Calu3 (cell line): ENCODE results near the gene TRAPPC3. TPM values are rescaled to one million over a fixed set of nuclear protein-coding genes. Genes with fewer than 3 reads are reported as not detected.

Experiments used
- BruUV-seq: library from RNA; stranded (reverse); fragments of 400-500 nt; replicated peaks from 2 replicates; lab custom pipeline; 2021; lab: Mats Ljungman, UMichigan
- CTCF ChIA-PET: fragments of 300-600 bp; sonication (Branson Sonifier 250); formaldehyde crosslinking; loops from one replicate; lab custom pipeline; 2022; ENCODE audit warnings: antibody characterized with exemption; lab: Charles Lee
- DNase-seq: peaks from one replicate; pipeline ENCODE4 v3.0.0; 2022
- H3K27ac Mint-ChIP-seq: one replicate; pipeline ENCODE4 v1.8.0; 2022; ENCODE audit warnings: mixed read lengths; ENCODE audit not compliant: unreplicated experiment
- H3K27me3 Mint-ChIP-seq: one replicate; pipeline ENCODE4 v1.8.0; 2022; ENCODE audit warnings: mixed read lengths; ENCODE audit not compliant: unreplicated experiment
- H3K36me3 Mint-ChIP-seq: one replicate; pipeline ENCODE4 v1.8.0; 2022; ENCODE audit warnings: mild to moderate bottlenecking, moderate library complexity, mixed read lengths; ENCODE audit not compliant: insufficient read depth, unreplicated experiment
- H3K4me1 Mint-ChIP-seq: one replicate; pipeline ENCODE4 v1.8.0; 2022; ENCODE audit warnings: mild to moderate bottlenecking, low read depth, mixed read lengths; ENCODE audit not compliant: unreplicated experiment
- H3K4me3 Mint-ChIP-seq: one replicate; pipeline ENCODE4 v1.8.0; 2022; ENCODE audit warnings: mild to moderate bottlenecking, low read depth, moderate library complexity, mixed read lengths; ENCODE audit not compliant: unreplicated experiment
- H3K9me3 Mint-ChIP-seq: one replicate; pipeline ENCODE4 v1.8.0; 2022; ENCODE audit warnings: low read depth, mixed read lengths; ENCODE audit not compliant: unreplicated experiment
- intact Hi-C: fragments of 100-400 bp; cut with micrococcal nuclease; formaldehyde crosslinking; loops from one replicate; pipeline ENCODE4 v1.10.0; 2022; ENCODE audit not compliant: unreplicated experiment
- total RNA-seq: library from RNA; stranded (reverse); gene quantifications from 2 replicates; pipeline ENCODE4 v1.2.3, GENCODE V29; 2022
- TF ChIP-seq, protein P1 (sequence below): fragments of 200-600 bp; IDR thresholded peaks from one replicate; pipeline ENCODE4 v1.8.0; 2022; ENCODE audit warnings: antibody characterized with exemption; ENCODE audit not compliant: unreplicated experiment

The TRAPPC3 gene
- total RNA-seq, 1 experiment from 2014 or later: 70.3 TPM

DNA sequence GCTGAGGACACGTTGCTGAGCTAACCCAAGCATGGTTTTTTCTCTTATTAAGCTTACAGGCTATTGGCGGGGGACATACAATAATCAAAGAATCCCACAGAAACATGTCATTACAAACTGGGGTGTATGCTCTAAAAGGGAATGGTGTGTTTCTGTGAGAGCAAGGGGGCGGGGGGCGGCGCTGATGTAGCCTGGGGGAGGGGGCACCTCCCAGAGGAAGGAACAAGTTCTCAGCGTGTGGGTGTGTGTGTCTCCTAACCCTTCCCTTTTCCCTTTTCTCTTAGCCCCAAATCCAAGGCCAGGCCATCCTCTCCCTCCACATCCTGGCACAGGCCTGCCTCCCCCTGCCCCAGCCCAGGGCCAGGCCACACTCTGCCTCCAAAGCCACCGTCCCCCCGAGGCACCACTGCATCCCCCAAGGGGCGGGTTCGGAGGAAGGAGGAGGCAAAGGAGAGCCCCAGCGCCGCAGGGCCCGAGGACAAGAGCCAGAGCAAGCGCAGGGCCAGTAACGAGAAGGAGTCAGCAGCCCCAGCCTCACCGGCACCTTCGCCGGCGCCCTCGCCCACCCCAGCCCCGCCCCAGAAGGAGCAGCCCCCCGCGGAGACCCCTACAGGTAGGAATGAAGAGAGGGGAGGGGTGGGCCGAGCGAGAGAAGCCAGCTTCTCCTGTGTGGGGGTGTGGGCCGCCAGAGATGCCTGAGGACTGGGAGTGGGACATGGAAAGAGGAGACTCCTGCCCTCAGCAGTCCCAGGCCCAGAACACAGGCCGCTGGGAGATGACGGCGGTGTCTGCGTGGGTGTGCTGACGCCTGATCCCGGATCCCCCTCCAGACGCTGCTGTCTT, 28.5 kb upstream of the TRAPPC3 start:
- H3K9me3 Mint-ChIP-seq: no peaks in the 10 kb centered on the region
- TF ChIP-seq, protein P1, sequence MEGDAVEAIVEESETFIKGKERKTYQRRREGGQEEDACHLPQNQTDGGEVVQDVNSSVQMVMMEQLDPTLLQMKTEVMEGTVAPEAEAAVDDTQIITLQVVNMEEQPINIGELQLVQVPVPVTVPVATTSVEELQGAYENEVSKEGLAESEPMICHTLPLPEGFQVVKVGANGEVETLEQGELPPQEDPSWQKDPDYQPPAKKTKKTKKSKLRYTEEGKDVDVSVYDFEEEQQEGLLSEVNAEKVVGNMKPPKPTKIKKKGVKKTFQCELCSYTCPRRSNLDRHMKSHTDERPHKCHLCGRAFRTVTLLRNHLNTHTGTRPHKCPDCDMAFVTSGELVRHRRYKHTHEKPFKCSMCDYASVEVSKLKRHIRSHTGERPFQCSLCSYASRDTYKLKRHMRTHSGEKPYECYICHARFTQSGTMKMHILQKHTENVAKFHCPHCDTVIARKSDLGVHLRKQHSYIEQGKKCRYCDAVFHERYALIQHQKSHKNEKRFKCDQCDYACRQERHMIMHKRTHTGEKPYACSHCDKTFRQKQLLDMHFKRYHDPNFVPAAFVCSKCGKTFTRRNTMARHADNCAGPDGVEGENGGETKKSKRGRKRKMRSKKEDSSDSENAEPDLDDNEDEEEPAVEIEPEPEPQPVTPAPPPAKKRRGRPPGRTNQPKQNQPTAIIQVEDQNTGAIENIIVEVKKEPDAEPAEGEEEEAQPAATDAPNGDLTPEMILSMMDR: no peak
- no peak overlapping the region for H3K27ac Mint-ChIP-seq
- intact Hi-C loops: no loop called here
- no peaks in the 10 kb centered on the region for H3K4me1 Mint-ChIP-seq
- H3K36me3 Mint-ChIP-seq: peaks cover 46% of the 10 kb centered on the region
- no peaks in the 10 kb centered on the region for H3K27me3 Mint-ChIP-seq
- DNase-seq: no peak
- H3K4me3 Mint-ChIP-seq: no peak overlapping the region
- CTCF ChIA-PET: interaction anchor here (0.6 to 0.7 kb wide), 3 partner anchors 15 to 83 kb away, joined by 3 to 4 read pairs (median 3); no protein-coding TSS in a partner anchor
- no TSS peak for BruUV-seq

DNA sequence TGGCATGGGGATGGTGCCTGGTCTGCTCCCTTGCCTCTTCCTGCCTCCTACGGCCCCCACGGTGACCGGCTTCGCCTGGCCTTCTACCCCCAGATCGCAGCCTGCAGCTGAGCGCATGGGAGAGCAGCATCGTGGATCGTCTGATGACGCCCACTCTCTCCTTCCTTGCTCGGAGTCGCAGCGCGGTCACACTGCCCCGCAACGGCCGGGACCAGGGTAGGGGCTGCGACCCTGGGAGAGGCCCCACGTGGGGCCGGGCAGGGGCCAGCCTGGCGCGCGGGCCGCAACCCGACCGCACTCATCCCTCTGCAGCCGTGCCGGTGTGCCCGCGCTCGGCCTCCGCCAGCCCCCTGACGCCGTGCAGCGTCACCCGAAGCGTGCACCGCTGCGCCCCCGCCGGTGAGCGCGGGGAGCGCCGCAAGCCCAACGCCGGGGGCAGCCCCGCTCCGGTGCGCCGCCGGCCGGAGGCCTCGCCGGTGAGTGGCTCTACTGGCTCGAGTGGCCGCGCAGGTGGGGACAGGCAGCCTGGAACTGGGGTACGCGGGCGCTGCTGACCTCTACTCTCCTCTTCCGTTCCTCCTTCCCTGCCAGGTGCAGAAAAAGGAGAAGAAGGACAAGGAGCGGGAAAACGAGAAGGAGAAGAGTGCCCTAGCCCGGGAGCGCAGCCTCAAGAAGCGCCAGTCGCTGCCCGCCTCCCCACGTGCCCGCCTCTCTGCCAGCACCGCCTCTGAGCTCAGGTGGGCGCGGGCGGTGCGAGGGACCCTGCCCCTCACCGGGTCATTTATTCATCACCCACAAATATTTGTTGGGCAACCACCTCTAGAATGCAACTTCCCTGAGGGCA, 27.0 kb upstream of the TRAPPC3 start:
- intact Hi-C loops: no loop called here
- no peaks in the 10 kb centered on the region for H3K9me3 Mint-ChIP-seq
- H3K4me3 Mint-ChIP-seq: no peak overlapping the region
- no peak overlapping the region for H3K27ac Mint-ChIP-seq
- H3K27me3 Mint-ChIP-seq: no peaks in the 10 kb centered on the region
- TF ChIP-seq, protein P1: no peak
- no TSS peak for BruUV-seq
- CTCF ChIA-PET: no interaction called here
- H3K4me1 Mint-ChIP-seq: no peaks in the 10 kb centered on the region
- peaks cover 42% of the 10 kb centered on the region for H3K36me3 Mint-ChIP-seq
- no peak for DNase-seq

DNA sequence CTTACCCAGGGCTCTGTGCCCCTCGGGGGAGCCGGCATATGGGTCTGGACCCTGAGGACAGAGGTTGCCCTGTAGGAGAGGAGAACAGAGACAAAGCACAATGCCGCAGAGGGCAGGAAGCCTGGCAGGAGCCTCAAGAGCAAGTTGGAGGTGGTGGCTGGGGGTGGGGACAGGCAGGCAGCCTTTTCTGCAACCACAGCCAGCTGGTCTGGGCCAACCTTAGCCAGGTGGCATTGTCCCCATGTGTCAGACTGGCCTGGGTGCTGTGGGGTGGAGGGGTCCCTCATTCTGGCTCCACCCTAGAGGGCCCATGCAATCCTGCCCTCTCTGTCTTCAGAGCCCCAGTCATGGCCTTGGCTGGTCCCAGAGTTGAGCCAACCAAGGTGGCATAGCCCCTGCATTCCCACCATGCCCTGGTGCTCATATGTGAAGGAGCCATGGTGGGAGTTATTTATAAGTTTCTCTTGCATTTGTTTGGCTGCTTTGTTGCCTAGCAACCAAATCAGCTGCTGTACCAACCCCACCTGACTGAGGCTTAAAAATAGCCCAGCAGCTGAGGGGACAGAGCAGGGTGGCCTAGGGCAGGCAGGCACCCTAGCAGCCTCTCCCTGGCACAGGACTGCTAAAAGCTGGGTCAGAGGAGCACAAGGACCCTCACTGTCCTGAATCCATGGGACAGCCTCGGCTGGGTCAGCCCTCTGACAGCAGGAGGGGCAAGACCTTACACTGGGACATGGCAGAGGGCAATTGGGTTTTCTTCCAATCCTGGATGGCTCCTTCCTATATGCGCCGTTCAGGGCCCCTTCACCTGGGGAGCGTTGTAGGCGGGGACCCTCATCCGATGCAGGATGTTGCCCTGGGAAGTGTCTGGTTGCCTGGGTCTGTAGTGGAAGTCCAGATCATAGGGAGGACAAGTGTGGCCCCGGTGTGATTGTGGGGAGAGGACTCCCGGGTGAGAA, 26.1 kb upstream of the TRAPPC3 start:
- Mint-ChIP-seq H3K9me3 (no peaks in the 10 kb centered on the region), H3K4me1 (no peaks in the 10 kb centered on the region), H3K27ac (no peak overlapping the region), H3K4me3 (no peak overlapping the region), H3K36me3 (peaks cover 39% of the 10 kb centered on the region), H3K27me3 (no peaks in the 10 kb centered on the region)
- intact Hi-C loops: no loop called here
- TF ChIP-seq, protein P1: no peak
- DNase-seq: no peak
- no TSS peak for BruUV-seq
- CTCF ChIA-PET: no interaction called here

DNA sequence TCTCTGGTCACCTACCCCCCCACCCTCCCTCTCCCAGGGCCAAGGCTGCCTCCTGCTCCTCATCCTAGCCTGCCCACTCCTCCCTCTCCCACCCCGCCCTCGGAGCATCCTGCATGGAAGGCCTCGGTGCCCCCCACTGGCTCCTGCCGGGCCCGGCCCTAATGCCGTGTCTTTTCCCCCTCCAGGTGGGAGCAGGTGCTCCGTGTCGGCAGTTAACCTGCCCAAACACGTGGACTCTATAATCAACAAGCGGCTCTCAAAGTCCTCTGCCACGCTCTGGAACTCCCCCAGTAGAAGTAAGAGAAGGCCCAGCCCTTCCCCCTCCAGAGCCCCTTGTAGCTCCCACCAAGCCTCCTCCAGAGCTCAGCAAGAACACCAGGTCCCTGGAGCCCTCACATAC, 25.4 kb upstream of the TRAPPC3 start:
- Mint-ChIP-seq H3K27ac (no peak overlapping the region), H3K36me3 (peaks cover 39% of the 10 kb centered on the region), H3K9me3 (no peaks in the 10 kb centered on the region), H3K4me1 (no peaks in the 10 kb centered on the region), H3K4me3 (no peak overlapping the region), H3K27me3 (no peaks in the 10 kb centered on the region)
- DNase-seq: no peak
- TF ChIP-seq, protein P1: no peak
- no TSS peak for BruUV-seq
- intact Hi-C loops: no loop called here
- CTCF ChIA-PET: no interaction called here
